GM19023 (cell line): ENCODE data around the gene TRAPPC10.
A peak's percentile ranks its signal among the peaks of the same experiment; 100 is the strongest.
"Not testable (repeated sequence)": the region's sequence is repeated elsewhere in the genome, so short reads cannot be mapped to it uniquely, and the experiment has no call there.

Source experiments
- ATAC-seq: cut with Tn5 transposase; IDR thresholded peaks from one replicate; pipeline ENCODE4 v1.9.1; 2021; ENCODE audit warnings: mild to moderate bottlenecking, moderate library complexity; ENCODE audit not compliant: unreplicated experiment

TRAPPC10 gene

DNA sequence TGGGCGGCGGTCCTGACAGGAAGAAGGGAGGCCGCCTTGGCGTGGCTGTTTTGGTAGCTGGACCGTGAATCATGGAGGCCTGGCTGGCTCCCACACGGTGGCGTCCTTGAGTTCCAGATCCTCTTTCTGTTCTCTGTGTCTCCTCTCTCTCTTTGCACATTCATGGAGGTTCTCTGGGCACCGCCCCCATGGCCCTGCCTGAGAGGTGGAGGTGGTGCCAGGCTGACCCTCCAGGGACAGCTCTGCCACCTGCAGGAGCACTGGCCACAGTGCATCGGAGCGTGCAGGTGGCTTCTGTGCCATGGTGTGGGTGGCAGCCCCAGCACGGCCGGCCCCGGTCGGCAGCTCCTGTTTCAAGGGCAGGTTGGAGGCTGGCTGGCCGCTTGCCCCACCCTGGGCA lies 125.9 kb downstream of the TRAPPC10 start:
- ATAC-seq: not testable (repeated sequence)

DNA sequence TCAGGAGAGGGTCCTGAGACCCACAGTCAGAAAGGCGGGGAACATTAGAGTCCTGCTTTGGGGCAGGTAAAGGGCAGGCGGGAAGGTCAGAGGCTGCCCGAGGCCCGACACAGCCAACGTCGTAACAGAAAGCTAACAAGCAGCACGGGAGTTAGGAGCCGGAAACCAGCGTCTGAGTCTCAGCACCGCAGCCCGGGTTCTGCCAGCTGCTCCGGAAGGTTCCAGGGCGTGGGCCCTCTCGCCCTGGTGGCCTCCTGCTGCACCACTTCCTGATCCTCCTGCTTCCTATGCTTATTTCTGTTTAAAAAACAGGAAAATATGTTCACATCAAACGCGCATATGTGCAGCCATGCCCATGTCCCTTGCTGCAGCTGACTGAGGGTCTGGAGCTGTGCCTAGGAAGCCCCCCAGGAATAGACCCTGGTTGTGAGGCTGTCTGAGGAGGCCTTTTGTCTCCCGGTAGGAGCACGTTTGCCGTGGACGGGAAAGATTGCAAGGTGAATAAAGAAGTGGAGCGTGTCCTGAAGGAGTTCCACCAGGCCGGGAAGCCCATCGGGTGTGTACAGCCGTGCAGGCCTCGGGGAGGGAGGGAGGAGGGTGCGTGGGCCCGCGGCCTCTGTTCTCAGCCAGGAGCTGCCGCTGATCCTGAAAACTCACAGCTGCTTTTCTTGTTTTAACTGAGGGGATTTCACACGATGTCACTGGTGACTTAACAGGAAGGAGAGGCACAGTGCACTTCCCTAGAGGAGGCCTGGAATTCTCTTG lies 127.9 kb downstream of the TRAPPC10 start:
- ATAC-seq: not testable (repeated sequence)

DNA sequence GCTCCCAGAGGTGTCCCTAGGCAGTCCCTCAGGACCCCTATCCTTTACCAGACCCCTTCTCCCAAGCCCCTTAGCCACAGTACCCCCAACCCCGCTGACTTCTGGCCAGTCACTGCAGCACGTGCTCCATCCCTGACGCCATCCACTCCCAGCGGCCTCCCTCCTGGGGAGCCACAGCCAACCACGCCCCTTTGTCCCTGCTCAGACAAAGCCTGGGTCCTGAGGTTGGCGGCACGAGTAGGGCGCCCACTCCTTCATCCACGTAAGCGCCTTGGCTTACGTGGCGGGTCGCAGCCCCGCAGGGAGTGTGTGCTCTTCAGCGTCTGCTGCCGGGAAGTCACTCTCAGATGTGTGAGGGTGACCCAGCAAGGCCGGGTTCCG lies 128.4 kb downstream of the TRAPPC10 start:
- ATAC-seq: not testable (repeated sequence)

DNA sequence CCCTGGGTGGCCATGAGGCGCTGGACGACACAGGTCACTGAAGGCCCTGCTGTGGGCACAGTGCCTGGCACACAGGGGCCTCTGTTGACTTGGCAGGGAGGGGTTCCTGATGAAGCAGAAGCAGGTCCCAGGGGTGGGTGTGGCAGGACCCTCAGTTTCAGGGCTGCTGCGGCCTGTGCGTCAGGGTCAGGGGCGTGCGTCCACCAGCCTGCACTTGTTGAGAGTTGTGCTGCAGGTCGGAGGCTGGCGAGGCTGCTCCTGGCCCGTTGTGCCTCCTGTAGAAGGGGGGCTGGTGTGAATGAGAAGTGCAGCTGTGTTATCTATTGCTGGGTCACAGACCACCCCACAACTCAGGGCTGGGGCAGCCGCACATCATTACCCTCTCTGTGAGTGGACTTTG lies 130.4 kb downstream of the TRAPPC10 start:
- not testable (repeated sequence) for ATAC-seq

DNA sequence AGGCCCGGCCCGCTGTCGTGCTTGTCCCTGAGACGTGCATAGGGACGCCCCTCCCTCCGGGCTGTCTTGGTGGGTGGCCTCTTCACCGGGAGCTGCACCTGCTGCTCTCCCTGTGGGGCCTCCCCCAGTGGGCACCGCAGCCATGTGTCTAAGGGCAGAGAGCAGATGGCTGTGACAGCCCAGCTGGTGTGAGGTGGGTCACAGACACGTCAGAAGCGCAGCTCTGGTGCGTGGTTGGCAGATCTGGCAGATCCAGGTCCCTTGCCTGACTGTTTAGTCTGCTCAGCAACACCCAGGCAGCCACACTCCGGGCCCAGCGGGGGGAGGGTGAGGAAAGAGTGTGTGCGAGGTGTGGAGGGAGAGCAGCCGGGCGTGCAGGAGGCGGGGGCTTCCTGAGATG lies 131.3 kb downstream of the TRAPPC10 start:
- ATAC-seq: peak; percentile 51

DNA sequence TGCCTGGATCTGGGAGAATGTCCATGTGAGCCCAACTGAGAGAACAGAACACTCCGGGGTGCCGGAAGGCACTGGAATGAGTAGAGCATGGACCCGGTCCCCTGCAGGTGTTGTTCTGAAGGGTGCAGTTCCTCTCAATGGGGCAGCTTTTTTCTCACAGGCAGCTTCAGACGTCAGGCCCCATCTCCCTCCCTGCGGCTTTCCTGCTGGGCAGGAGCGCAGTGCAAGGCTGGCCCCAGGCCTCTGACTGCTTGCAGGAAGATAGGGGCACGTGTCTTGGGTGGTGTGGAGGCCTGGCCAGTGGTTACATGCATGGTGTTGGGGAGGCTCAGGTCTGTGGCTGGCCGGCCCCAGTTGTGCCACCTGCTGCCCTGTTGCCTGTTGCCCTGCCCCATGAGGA lies 131.9 kb downstream of the TRAPPC10 start:
- not testable (repeated sequence) for ATAC-seq

DNA sequence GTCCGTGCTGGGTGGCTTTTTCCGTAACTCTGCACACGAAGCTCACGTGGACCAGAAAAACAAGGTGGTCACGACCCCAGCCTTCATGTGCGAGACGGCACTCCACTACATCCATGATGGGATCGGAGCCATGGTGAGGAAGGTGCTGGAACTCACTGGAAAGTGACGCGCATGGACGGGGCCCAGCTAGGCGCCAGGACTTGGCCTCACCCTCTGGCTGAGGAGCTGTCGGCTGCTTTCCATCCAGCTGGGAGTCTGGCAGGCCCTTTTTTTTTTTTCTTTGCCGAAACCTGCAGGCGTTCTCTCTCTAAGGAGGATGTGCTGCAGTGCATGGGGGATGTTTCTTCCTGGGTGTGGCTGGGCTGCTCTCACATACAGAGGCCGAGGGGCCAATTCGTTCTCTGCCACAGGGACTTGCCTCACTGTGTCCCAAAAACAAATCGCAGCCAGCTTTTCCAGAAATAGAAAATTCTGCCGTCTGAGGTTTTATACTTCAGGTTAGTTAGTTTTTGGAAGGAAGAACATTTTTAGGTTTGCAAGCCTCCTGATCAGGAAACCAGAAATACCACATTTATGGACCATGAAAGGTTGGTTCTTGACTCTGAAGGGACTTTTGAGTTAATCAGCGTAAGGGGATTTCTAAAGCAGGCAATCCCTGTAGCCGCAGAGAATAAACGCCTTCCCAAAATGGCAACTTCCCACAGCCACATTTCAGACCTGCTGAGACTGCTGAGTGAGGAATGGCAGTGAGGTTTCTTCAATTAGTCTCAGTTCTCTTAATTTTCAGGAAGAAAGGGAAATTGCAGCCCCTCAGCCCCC lies 132.9 kb downstream of the TRAPPC10 start:
- ATAC-seq: not testable (repeated sequence)

DNA sequence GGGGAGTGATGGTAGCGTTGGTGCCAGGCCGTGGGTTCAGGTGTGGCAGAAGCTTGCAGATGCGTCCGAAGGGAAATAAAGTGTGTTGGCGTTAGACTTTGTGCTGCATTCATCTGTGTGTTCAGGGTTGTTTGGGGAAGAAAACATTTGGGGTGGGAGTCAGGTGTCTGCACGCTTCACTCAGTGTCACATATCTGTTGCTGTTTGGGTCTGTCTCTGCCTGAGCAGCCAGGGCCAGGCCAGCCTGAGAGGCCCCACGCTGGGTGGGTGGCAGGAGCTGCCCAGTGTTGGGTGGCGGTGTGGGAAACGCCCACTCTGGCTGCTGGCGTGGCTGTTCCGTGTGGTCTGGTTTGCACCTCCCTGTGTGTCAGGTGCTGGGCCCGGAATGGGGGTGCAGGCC lies 133.5 kb downstream of the TRAPPC10 start:
- ATAC-seq: not testable (repeated sequence)

DNA sequence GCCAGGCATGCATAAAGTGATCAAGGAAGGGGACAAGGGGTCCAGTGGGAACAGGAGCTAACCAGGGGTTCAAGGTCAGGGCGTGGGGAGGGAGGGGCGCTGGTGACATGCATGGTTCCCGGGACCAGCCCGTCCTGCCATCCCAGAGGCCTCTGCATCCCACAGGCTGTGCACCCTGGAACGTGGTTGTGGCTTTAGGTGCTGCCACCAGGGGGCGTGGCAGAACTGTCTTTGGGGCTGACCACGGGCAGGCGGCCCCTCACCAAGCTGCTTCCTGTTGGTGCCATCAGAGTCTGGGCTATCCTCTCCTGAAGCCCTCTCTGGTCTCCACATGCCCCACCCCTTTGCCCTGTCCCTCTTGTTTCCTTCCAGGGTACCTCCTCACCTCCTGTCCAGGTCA lies 135.0 kb downstream of the TRAPPC10 start:
- not testable (repeated sequence) for ATAC-seq

DNA sequence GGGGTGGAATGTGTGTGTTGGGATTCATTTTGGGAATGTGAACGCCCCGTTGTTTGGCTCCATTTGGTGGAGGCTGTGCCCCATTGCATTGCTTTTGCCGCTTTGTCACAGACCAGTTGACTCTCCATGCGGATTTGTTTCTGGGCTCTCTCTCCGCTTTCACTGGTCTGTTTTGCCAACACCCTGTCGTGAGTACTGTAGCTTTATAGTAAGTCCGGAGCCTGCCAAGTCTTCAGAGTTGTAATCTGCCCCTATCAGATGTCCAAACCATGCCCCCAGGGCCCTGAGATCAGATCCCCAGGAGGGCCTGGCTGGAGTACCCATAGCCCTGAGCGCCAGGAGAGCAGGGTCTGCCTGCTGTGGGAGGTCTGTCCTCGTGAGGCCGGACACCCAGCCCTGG lies 138.1 kb downstream of the TRAPPC10 start:
- not testable (repeated sequence) for ATAC-seq

DNA sequence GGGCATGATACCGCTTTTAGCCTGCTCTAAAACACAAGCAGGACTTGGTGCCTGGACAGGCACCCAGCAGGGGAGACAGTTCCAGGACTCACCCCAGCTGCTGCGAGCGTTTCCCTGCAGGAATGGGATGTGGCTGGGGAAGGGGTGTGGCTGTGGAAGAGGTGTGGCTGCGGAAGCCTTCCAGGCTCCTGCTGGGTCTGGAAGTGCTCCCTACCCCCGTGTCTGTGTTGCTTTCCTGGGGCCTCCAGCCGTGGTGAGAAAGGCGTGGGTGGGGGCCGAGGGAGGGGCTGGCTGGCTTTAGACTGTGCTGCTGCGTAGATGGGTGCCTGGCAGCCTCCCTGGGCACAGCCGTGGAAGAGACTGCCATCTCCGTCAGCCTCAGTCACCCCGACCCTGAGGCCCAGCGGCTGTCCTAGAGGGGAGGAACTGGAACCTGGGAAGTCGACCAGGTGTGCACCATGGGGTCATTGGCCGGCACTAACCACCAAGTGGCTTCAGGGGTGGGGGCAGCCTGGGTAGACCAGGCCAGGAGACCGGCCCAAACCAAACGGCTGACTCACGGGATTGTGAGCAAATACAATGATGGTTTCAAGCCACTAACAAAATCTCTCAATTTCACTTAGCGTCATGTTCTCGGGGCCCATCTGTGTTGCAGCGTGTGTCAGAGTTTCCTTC lies 141.2 kb downstream of the TRAPPC10 start:
- ATAC-seq: not testable (repeated sequence)

DNA sequence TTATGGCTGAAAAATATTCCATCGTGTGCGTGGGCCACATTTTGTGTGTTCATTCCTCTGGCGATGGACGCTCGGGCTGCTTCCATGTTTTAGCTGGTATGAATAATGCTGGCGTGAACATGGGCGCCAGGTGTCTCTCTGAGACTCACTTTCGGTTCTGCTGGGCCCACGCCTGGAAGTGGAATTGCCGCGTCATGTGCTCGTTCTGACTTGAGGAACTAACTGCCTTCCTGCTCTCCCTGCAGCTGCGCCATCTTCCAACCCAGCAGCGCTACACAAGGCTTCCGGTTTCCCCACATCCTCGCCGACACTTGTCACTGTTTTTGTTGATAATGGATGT lies 141.8 kb downstream of the TRAPPC10 start:
- ATAC-seq: not testable (repeated sequence)

DNA sequence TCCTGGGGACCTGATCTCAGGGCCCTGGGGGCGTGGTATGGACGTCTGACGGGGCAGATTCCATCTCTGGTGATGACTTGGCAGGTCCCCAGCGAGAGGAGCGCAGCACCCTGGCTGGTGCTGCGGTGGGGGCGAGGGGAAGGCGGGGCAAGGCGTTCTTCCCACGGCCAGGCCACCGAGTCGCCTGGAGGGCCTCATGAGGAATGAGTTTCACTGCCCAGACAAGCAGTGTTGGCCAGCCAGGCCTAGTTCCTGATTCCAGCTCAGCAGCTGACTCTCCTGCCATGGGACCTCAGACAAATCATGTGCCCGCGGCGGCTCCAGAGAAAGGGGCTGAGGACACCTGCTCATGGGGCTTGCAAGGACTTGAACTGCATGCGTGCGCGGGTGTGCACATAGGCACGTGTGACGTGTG lies 142.7 kb downstream of the TRAPPC10 start:
- peak; percentile 29 for ATAC-seq

DNA sequence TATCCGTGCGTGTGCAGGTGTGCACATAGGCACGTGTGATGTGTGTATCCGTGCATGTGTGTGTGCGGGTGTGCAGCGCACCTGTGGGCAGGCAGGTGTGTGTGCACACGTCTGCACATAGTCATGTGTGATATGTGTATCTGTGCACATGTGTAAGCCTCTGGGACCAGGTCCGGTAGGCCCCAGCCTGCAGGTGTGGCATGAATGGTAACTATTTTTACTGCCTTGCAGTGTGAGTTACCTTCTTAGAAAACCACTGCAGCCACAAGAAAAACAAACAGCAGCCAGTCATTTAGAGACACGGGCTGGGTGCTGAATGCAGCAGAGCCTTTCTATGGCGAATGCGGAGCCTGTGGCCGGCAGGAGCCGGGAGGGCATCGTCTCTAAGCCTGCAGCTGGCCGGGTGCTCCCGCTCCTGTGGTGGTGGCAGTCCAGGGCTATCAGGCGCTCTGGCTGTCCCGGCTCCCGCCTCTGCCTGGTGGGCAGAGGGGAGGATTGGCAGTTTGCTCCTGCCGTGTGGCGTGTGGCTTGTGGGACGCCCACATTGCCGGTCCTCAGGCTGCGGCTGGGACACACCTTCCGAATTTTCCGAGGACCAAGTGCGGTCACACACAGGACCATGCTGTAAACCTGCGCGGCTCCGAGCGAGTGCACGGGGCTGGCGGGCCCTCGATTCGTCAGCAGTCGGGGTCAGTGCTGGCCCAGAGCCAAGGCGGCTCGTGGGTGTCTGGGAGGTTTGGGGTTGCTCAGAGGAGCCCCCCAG lies 143.3 kb downstream of the TRAPPC10 start:
- peak; percentile 45 for ATAC-seq

DNA sequence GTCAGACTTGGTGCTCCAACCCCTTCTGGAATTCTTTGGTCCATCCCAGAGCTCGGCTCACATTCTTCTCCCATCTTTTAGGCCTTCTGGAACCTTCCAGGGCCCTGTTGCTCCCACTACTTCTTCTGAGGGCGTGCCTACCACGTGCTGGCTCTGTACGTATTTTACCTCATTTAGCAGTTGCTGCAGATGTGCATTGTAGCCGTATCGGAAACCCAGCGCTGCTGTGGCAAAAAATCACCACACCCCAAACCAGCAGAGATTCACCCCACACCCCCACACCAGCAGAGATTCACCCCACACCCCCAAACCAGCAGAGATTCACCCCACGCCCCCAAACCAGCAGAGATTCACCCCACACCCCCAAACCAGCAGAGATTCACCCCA lies 143.9 kb downstream of the TRAPPC10 start:
- not testable (repeated sequence) for ATAC-seq
